Type B pancreatic cell (in vitro differentiated cells): ENCODE data around the gene XRCC4. TPM values are rescaled to one million over a fixed set of nuclear protein-coding genes. Genes with fewer than 3 reads are reported as not detected.

Experiments used
- DNase-seq: peaks from one replicate; pipeline ENCODE4 v3.0.0; 2021; ENCODE audit warnings: mixed read lengths; ENCODE audit not compliant: unreplicated experiment; ENCODE audit errors: extremely low spot score
- H3K27ac Mint-ChIP-seq: 2 replicates; pipeline ENCODE4 v1.8.0; 2021; ENCODE audit warnings: mild to moderate bottlenecking, mixed read lengths
- H3K27me3 Mint-ChIP-seq: 2 replicates; pipeline ENCODE4 v1.8.0; 2021; ENCODE audit warnings: mixed read lengths
- H3K36me3 Mint-ChIP-seq: 2 replicates; pipeline ENCODE4 v1.8.0; 2021; ENCODE audit warnings: mixed read lengths
- H3K4me1 Mint-ChIP-seq: one replicate; pipeline ENCODE4 v1.8.0; 2021; ENCODE audit warnings: mixed read lengths; ENCODE audit not compliant: unreplicated experiment
- H3K4me3 Mint-ChIP-seq: 2 replicates; pipeline ENCODE4 v1.8.0; 2021; ENCODE audit warnings: mild to moderate bottlenecking, mixed read lengths
- H3K9me3 Mint-ChIP-seq: 2 replicates; pipeline ENCODE4 v1.8.0; 2021; ENCODE audit warnings: mixed read lengths
- total RNA-seq: library from RNA; stranded (reverse); gene quantifications from 2 replicates; pipeline ENCODE4 v1.2.1, GENCODE V29; 2021; ENCODE audit warnings: low replicate concordance
- TF ChIP-seq, protein P1 (sequence below): fragments of 200-600 bp; sonication (generic); conservative IDR thresholded peaks from 2 replicates; pipeline ENCODE4 v1.5.0; 2021; ENCODE audit warnings: antibody characterized with exemption, mild to moderate bottlenecking

Gene XRCC4
- total RNA-seq, 1 donor from 2014 or later = 7.4 TPM

- peaks cover 17% of the 10 kb centered on the region for H3K36me3 Mint-ChIP-seq
- H3K4me3 Mint-ChIP-seq = no peak overlapping the region
- no peak overlapping the region for H3K27ac Mint-ChIP-seq
- TF ChIP-seq, protein P1, sequence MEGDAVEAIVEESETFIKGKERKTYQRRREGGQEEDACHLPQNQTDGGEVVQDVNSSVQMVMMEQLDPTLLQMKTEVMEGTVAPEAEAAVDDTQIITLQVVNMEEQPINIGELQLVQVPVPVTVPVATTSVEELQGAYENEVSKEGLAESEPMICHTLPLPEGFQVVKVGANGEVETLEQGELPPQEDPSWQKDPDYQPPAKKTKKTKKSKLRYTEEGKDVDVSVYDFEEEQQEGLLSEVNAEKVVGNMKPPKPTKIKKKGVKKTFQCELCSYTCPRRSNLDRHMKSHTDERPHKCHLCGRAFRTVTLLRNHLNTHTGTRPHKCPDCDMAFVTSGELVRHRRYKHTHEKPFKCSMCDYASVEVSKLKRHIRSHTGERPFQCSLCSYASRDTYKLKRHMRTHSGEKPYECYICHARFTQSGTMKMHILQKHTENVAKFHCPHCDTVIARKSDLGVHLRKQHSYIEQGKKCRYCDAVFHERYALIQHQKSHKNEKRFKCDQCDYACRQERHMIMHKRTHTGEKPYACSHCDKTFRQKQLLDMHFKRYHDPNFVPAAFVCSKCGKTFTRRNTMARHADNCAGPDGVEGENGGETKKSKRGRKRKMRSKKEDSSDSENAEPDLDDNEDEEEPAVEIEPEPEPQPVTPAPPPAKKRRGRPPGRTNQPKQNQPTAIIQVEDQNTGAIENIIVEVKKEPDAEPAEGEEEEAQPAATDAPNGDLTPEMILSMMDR = no peak
- no peaks in the 10 kb centered on the region for H3K4me1 Mint-ChIP-seq
- no peaks in the 10 kb centered on the region for H3K27me3 Mint-ChIP-seq
- peaks cover 10% of the 10 kb centered on the region for H3K9me3 Mint-ChIP-seq
- no peak for DNase-seq
Observed at GRCh38 chr5:83118976-83119375, 41.6 kb downstream of the XRCC4 start.

DNA sequence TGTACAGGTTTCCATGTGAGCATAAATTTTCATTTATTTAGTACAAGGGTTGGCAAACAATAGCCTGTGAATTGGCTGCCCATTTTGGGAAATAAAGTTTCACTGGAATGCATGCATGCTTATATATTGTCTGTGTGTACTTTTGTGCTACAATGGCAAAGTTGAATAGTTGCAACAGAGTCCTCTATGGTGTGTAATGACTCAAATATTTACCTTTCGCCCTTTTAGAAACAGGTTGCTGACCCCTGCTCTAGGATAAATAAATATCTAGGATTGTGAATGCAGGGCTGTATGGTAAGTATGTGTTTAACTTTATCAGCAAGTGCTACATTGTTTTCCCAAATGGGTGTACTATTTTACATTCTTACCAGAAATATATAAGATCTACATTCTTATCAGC is 47.2 kb downstream of the XRCC4 start:
- Mint-ChIP-seq H3K9me3 (peaks cover 6% of the 10 kb centered on the region), H3K4me3 (no peak overlapping the region), H3K27me3 (no peaks in the 10 kb centered on the region), H3K27ac (no peak overlapping the region), H3K36me3 (peaks cover 18% of the 10 kb centered on the region), H3K4me1 (no peaks in the 10 kb centered on the region)
- TF ChIP-seq, protein P1 = no peak
- DNase-seq = no peak

DNA sequence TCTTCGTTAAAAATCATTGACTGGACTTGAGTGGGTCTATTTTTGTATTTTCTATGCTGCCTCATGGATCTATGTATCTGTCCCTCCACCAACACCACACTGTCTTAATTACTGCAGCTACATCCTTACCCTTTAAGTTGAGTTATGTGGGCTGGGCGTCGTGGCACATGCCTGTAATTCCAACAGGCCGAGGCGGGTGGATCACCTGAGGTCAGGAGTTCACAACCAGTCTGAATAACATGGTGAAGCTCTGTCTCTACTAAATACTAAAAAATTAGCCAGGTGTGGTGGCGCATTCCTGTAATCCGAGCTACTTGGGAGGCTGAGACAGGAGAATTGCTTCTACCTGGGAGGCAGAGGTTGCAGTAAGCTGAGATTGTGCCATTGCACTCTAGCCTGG is 48.2 kb downstream of the XRCC4 start:
- no peak for DNase-seq

GRCh38 chr5:83126501-83126900 is 49.2 kb downstream of the XRCC4 start:
- Mint-ChIP-seq H3K4me3 (no peak overlapping the region), H3K36me3 (peaks cover 19% of the 10 kb centered on the region), H3K4me1 (no peaks in the 10 kb centered on the region), H3K9me3 (no peaks in the 10 kb centered on the region), H3K27ac (no peak overlapping the region), H3K27me3 (no peaks in the 10 kb centered on the region)
- DNase-seq = no peak
- TF ChIP-seq, protein P1 = no peak

More for the DNA sequence above, 48.2 kb downstream of the XRCC4 start:
- H3K27ac Mint-ChIP-seq = no peak overlapping the region
- H3K36me3 Mint-ChIP-seq = peaks cover 22% of the 10 kb centered on the region
- no peak overlapping the region for H3K4me3 Mint-ChIP-seq
- H3K27me3 Mint-ChIP-seq = no peaks in the 10 kb centered on the region
- H3K9me3 Mint-ChIP-seq = peaks cover 6% of the 10 kb centered on the region
- TF ChIP-seq, protein P1 = no peak
- no peaks in the 10 kb centered on the region for H3K4me1 Mint-ChIP-seq

DNA sequence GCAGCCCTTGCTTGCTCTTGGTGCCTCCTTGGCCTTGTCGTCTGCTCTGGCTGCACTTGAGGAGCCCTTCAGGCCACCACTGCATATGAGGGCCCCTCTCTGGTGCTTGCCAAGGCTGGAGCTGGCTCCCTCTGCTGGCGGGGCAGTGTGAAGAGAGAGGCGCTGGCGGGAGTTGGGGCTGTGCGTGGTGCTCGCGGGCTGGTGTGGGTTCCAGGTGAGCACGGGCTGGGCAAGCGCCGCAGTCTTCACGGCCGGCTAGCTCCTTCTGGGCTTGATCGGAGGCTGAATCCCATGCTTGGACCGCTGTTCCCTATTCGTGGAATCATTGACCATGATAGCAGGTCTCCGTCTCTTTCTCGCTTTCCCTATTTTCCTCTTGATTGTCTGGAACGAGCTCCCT is 56.5 kb downstream of the XRCC4 start:
- Mint-ChIP-seq H3K36me3 (peaks cover 22% of the 10 kb centered on the region), H3K9me3 (peaks cover 7% of the 10 kb centered on the region), H3K27me3 (no peaks in the 10 kb centered on the region), H3K4me1 (no peaks in the 10 kb centered on the region), H3K27ac (no peak overlapping the region), H3K4me3 (no peak overlapping the region)
- DNase-seq = no peak
- TF ChIP-seq, protein P1 = no peak

- Mint-ChIP-seq H3K36me3 (no peaks in the 10 kb centered on the region), H3K27me3 (no peaks in the 10 kb centered on the region), H3K4me3 (no peak overlapping the region), H3K27ac (no peak overlapping the region), H3K4me1 (peaks cover 12% of the 10 kb centered on the region), H3K9me3 (no peaks in the 10 kb centered on the region)
- TF ChIP-seq, protein P1 = no peak
- no peak for DNase-seq
Observed at GRCh38 chr5:83142526-83142925, 65.2 kb downstream of the XRCC4 start.
